GM23338 (cell line): Measurements from ENCODE around the gene NFATC3.

ENCODE experiments used
- CREB1 ChIP-seq: fragments of 250-450 bp; sonication (Bioruptor Pico); IDR thresholded peaks from 2 replicates; pipeline ENCODE4 v1.5.0; 2020; ENCODE audit warnings: low read depth, mild to moderate bottlenecking, moderate library complexity
- CTCF ChIP-seq, 2 experiments: fragments of 200-600 bp in 1 of 2; sonication (generic) in 1 of 2; conservative IDR thresholded peaks; 2 replicates each; pipeline versions ENCODE4 v1.5.1 to v1.6.1; 2016 to 2017; ENCODE audit warnings: antibody characterized with exemption in 2 of 2, low read depth in 2 of 2, mild to moderate bottlenecking in 2 of 2, moderate library complexity in 1 of 2
- EZH2 ChIP-seq: fragments of 200-600 bp; sonication (generic); IDR thresholded peaks from one replicate; pipeline ENCODE4 v1.8.0; 2017; ENCODE audit warnings: antibody characterized with exemption, mild to moderate bottlenecking, low read depth; ENCODE audit not compliant: unreplicated experiment
- EZH2phosphoT487 ChIP-seq: fragments of 200-600 bp; sonication (generic); IDR thresholded peaks from one replicate; pipeline ENCODE4 v1.8.1; 2018; ENCODE audit warnings: antibody characterized with exemption; ENCODE audit not compliant: unreplicated experiment
- JUNB ChIP-seq: IDR thresholded peaks from one replicate; pipeline ENCODE4 v1.6.1; 2016; ENCODE audit warnings: antibody characterized with exemption; ENCODE audit not compliant: unreplicated experiment
- POLR2AphosphoS5 ChIP-seq: IDR thresholded peaks from 2 replicates; pipeline ENCODE4 v1.6.1; 2016; ENCODE audit warnings: antibody characterized with exemption, low read depth
- REST ChIP-seq: IDR thresholded peaks from one replicate; pipeline ENCODE4 v1.6.1; 2018; ENCODE audit warnings: antibody characterized with exemption; ENCODE audit not compliant: unreplicated experiment

GRCh38 chr16:68242085-68242484, 156.9 kb downstream of the NFATC3 start:
- TF ChIP-seq EZH2 = no peak
- TF ChIP-seq CTCF (conservative IDR thresholded peaks at IDR 0.05; ENCODE audit: low read depth in 2 of 2) = no peak
- no peak for TF ChIP-seq POLR2AphosphoS5
- TF ChIP-seq CREB1 (CRISPR knock-in tag) = no peak
- no peak for TF ChIP-seq JUNB
- no peak for TF ChIP-seq REST
- TF ChIP-seq EZH2phosphoT487 = no peak
